GM19324 (cell line): ENCODE measurements around the gene TMEM150A.
"Not testable (repeated sequence)": the region's sequence is repeated elsewhere in the genome, so short reads cannot be mapped to it uniquely, and the experiment has no call there.

Source experiments
- ATAC-seq: cut with Tn5 transposase; IDR thresholded peaks from one replicate; pipeline ENCODE4 v1.9.1; 2021; ENCODE audit warnings: mild to moderate bottlenecking, moderate library complexity; ENCODE audit not compliant: unreplicated experiment, low FRiP score

Gene TMEM150A

DNA sequence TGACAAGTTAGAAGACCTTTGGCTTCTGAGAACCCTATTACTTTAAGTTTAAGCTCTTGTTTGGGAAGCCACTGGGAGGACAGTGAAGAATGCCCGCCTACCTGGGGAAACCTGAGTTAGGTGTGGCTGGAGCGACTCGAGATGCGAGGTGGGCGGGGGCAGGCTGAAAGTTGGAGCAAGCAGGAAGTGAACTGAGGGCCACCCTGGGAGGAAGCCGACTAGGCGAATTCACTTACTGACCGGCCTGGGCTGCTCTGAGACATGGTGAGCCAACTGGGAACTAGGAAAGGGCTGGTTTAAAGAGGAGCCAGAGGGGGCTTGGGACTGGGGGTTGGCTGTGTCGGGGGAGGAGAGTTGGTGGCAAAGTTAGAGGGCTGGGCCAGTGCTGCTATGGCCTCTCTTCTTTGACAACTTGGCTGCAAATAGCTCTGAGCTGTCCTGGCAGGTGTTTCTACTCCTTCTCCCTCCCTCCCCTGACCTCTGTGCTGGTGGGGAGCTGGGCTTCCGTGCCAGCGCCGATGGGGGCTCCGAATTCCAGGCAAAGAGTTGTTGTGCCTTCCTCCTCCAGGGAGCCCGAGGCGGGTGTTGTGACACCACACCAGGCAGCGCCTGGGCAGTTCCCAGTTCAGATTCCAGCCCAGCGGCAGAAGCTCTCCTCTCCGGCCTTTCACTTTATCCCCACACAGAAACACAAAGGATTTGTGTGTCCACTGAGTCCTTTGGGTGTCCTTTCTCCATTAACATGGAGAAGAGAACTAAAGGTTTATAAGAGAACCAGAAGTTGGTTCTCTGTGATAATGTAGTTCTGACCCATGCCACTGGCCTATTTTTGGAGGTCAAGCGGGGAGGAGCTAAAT lies 24.9 kb downstream of the TMEM150A start, which contains the start of gene VAMP8:
VAMP8 (plus strand) TSS at position 201 of the 857 bp plus-strand sequence; CDS start at position 262, 61 bp downstream.
- ATAC-seq: peak; percentile 67

DNA sequence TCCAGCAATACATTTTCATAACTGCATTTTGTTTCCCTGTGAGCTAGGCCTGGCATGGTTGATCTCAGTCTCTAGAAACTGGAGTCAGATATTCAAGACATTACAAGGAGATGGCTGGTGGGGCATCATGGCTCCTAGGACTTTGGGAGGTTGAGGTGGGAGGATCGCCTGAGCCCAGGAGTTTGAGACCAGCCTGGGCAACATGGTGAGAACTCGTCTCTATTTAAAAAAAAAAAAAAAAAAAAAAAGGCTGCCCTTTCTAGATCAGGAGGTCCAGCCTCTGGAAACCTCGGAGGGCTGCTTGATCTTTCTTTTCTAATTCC lies 25.5 kb downstream of the TMEM150A start:
- no peak for ATAC-seq

DNA sequence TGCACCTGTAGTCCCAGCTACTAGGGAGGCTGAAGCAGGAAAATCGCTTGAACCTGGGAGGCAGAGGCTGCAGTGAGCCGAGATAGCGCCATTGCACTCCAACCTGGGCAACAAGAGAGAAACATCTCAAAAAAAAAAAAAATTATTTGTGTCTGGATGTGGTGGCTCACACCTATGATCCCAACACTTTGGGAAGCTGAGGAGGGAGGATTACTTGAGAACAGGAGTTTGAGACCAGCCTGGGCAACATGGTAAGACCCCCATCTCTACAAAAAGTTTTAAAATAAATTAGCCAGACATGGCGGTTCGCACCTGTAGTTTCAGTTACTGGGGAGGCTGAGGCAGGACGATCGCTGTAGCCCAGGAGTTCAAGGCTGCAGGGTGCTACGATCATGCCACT lies 26.8 kb downstream of the TMEM150A start:
- no peak for ATAC-seq

DNA sequence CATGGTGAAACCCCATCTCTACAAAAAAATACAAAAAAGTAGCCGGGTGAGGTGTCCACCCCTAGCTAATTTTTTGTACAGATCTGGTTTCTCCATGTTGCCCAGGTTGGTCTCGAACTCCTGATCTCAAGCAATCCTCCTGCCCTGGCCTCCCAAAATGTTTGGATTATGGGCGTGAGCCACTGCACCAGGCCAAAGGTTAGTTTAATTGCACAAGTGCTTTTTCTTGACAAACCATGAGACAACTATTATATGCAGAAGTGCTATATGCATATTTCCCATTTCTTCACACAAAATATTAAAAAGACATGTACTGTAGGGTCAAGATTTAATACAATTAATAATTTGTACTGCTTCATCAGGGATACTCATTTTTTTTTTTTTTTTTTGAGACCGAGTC lies 36.2 kb downstream of the TMEM150A start:
- ATAC-seq: no peak

DNA sequence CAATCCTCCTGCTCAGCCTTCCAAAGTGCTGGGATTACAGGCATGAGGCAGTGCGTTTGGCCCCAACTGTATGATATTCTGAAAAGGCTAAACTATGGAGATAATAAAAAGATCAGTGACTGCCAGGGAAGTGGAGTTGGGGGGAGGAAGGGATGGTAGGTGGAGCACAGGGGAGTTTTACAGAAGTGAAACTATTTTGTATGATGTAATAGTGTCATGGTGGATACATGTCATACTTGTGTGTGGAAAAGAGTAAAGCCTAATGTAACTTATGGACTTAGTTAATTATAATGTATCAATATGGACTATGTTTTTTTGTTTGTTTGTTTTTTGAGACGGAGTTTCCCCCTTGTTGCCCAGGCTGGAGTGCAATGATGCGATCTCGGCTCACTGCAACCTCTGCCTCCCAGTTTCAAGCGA lies 38.3 kb downstream of the TMEM150A start:
- no peak for ATAC-seq

DNA sequence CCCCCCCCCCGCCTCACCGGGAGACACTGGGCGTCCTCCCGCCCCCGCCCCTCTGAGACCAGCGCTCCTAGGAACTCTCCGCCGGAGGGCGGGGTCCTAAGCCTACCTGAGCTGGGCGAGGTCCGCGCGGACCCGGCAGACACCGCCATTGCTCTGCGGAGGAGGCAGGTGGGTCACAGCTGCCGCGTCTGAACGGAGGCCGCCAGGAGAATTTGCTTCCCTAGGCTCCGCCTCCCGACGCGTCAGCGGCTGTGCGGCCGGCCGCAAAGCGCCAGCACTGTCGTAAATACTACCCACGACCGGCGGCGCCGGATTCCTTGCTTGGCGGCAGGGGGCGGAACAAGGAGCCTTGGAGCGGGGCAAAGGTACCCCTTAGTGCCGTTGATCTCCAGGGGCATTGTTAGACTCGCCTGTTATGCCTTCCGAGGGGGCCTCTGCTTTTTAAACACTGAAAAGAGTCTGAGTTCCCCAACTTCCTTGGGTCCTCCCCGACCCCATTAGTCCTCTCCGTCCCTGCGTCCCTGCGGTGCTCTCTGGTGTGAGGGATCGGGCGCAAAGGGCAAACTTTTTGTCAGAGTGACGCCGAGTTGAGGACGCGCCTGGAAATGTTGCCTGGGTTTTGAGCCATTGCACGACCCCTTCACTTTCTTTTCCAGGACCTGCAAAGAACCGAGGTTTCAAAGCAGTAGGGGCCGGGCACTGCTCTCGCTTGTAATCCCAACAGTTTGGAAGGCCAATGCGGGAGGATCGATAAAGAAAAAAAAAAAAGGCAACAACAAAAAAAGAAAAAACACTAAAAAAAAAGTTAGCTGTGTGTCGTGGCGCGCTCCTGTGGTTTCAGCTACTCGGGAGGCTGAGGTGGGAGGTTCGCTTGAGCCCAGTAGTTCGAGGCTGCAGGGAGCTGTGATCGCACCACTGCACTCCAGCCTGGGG lies 41.0 kb downstream of the TMEM150A start, which contains the start of gene GGCX:
GGCX (minus strand) TSS at position 214 of the 933 bp plus-strand sequence; CDS start at position 149, 65 bp downstream.
- ATAC-seq: peak; percentile 88

DNA sequence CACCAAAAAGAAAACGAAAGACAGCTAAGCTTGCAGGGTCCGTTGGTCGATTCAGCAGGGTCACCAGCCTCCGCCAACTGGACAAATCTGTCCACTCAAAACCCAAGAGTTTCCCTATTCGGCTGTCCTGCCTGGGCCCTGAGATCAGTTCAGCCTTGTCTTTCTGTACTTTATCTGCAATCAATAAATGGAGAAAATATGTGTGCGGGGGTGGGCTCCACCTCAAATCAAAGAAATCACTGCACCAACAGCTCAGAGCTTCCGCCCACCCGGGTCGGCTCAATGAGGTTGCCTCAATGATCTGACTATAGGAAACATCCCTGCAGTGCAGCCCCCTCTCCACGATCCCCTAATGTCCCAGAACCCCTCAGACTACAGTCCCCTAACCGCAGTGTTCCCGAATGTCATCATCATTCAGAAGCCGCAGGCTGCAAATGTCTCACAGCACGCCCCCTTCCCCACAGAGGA lies 41.7 kb downstream of the TMEM150A start:
- no peak for ATAC-seq

DNA sequence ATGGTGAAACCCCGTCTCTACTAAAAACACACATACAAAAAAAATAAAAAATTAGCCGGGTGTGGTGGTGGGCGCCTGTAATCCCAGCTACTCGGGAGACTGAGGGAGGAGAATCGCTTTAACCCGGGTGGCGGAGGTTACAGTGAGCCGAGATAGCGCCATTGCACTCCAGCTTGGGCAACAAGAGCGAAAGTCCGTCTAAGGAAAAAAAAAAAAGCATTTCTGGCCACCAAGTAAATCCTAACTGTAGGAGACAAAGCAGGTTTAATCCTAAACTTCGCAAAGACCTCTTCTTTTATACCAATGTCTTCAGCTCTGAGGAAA lies 42.1 kb downstream of the TMEM150A start:
- ATAC-seq: not testable (repeated sequence)

DNA sequence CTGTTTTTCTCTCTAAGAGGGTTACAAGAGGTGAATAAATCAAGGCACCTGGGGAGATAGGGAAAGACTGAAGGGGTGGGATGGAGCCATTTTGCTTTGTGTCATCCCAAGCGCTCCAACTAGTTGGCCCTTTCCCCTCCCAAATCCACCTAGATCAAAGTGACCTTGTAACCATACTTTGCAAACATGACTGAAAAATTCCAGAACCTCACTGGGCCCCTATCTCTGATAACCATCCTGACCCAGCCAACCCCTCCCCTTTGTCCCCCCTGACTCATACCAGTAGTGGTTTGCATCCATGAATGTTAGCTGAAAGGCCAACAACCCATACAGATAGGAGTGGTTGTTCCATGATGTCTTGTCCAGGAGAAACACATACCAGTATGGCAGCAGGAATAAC lies 44.3 kb downstream of the TMEM150A start:
- no peak for ATAC-seq

DNA sequence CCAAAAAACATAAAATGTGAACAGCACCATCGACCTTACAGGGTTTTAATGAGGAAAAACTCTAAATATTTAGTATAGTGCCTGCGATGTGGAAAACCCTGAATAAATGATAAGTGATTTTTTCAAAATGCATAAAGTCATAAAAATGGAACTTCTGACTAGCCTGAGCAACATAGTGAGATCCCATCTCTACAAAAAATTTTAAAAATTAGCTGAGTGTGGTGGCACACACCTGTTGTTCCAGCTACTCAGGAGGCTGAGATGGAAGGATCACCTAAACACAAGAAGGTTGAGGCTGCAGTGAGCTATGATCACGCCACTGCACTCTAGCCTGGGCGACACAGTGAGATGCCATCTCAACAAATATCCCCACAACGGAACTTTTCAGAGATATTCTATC lies 45.4 kb downstream of the TMEM150A start:
- no peak for ATAC-seq

DNA sequence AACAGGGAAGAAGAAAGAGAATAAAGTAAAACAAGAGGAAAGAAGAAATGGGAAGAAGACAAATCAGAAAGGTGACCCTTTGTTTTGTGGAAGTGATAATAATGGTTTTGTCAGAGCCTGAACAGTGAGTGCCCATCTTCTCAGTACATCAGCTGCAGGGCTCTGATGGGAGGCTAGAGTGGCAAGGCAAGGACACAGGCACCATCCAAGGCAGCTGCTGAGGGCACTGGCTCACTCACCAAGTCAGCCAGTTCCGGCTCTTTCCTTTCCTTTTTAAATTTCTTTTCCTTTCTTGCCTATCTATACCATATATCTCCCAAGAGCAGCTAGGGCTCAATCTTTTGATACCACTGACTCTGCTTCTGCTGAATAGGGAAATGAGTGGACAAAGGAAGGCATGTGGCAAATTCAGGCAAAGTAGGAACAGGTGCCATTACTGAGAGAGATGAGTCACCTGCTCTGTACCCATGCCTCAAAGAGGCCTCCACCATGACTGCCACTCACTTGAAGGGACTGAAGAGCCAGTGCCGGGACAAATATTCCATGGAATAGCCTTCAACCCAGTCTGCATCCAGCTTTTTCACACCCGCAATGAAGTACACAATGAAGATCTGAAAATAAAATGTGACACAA lies 47.4 kb downstream of the TMEM150A start:
- ATAC-seq: no peak

DNA sequence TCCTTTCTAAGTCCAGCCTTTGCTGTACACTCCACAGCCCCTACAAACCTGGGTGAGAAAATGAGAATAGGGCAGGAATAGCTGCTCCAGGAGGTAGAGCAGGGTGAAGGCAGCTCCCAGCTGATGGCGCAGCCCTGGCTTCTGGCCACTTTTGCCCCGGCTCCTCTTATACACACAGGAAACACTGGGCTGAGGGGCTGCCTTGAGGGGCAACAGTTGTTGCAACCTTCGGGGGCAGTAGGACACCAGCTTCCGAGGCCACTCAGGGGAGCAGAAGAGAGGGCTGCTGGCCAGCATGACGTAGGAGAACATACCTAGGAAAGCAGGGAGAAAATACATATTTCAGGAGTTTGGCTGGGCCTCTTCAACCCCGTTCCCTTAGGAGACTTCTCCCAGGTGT lies 49.3 kb downstream of the TMEM150A start:
- ATAC-seq: no peak

DNA sequence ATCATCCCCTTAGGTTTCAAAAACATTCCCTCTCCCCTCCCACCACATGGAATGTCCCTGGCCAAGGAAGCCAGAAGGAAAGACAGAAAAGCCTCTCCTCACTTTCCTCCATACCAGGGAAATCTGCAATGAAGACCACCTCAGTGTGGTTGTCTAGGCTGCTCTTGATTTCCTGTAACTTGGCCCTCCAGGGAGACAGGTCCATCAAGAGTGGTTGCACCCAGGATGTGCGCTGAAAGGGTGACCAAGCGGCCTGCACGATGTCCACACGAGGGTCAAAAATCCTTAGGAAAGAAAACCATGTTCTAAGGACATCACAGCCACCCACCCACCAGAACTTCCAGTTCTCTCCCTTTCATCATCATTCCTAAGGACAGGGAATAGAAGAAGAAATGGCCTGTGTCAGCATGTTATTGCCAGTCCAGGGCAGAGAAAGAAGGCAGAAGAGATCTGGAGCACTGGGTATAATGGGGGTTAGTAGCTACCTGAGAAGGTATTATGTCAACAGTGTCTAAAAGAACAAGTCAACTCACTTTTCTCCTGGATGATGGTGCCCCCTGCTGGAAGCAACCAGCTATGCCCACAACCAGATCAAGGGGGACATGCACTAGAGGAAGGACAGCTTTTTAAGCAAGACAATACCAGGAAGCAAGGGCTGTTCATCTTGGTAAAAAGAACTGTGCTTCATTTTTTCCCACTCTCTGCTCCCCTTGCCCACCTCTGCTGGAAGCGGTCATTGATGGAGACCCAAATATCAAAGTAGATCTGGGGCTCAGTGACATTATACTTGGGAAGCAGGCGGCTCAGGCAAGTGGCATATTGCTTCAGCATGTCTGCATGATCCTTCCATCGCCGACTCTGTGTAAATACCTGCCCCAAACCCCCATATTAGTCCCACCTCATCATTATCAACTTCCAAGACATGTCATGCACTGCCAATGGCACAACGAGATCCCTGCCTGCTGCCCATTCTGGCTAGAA lies 50.5 kb downstream of the TMEM150A start:
- no peak for ATAC-seq

DNA sequence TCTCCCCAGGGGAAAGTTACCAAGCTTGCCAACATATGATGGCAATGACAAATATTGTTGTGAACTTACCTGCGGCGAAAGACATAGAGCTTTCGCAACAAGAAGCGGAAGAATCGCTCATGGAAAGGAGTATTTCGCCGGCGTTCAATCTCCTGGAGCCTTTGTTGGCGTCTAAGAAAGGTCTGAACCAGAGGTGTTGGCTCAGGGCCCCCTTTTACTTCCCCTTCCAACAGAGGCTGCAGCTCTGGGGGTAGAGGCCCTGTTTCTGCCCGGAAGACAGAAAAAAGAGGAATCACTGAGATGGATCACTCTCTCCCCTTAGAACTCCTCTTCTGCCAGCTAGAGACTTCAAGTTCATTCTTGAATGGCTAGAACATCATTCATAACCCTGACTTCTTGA lies 52.0 kb downstream of the TMEM150A start:
- no peak for ATAC-seq

DNA sequence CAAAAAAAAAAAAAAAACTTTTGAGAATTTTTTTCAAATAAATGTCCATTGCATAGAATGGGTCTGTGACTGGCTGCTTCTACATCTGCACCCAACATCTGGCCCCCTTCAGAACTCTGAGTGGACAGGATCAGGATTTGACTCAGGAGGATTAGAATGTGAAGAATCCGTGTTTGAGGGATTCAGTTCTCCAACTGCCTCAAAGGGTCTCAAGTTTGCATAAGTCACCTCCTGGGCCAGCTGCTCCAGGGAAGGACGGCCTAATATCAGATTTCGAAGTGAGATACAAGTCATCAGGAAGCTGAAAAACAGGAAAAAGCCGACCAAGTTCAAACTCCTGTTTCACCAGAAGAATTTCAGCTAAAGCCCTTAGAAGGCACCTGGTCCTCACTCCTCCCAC lies 52.7 kb downstream of the TMEM150A start:
- ATAC-seq: no peak

DNA sequence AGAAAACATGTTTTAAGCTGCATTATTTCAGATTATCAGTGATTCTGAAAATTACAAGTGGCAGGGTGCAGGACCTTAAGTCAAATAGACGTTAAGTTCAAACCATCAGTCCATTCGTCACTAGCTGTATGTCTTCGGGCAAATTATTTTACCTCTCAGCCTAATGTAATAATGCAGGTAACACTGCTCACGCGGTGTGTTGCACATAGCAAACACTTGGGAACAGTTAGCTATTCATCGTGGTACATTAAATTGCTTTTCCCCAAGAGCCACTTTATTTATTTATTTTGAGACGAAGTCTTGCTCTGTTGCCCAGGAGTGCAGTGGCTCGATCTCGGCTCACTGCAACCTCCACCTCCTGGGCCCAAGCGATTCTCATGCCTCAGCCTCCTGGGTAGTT lies 53.4 kb downstream of the TMEM150A start:
- no peak for ATAC-seq

DNA sequence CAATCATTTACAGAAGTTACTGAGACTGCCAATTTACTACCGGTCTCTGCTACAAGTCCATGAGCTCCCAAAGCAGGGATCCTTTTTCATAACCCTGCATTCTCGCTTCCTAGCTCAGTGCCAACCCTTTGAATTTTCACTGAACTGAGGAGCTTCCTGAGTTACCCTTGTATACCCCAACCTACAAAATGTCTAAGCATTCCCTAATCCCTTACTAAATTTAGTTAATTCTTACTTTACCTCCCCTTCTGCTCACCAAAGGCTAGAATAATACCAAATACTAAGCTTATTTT lies 53.9 kb downstream of the TMEM150A start:
- ATAC-seq: no peak
